HG03558 (cell line): Measurements from ENCODE around the gene NBEAL2.

ENCODE experiments used
- ATAC-seq: cut with Tn5 transposase; IDR thresholded peaks from one replicate; pipeline ENCODE4 v1.9.1; 2021; ENCODE audit warnings: moderate number of reproducible peaks; ENCODE audit not compliant: unreplicated experiment; ENCODE audit errors: extremely low read depth

Gene NBEAL2

DNA sequence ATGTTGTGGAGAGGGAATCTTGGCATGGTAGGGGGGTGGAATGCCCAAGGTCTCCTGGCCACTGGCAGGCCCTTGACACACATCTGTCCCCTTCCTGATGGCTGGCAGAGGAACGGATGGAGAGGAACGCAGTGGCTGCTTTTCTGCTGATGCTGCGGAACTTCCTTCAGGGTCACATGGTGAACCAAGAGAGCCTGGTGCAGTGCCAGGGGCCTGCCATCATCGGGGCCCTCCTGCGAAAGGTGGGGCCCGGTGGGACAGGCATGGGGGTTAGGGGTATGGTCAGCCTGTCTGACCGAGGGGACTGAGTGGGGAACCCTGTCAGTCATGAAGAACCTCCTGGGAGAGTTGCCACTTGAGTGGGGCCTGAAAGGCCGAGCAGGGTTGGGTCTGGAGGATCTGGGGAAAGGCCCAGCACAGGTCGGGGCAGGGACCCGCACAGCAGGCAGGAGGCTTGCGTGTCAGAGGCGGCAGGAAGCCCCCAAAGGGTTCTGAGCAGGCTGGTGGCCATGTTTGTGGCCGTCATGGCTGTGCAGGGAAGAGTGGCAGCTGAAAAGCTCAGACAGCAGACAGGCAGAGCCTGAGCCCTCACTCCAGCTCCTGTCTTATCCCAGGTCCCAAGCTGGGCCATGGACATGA, 18.1 kb downstream of the NBEAL2 start:
- ATAC-seq = no peak

DNA sequence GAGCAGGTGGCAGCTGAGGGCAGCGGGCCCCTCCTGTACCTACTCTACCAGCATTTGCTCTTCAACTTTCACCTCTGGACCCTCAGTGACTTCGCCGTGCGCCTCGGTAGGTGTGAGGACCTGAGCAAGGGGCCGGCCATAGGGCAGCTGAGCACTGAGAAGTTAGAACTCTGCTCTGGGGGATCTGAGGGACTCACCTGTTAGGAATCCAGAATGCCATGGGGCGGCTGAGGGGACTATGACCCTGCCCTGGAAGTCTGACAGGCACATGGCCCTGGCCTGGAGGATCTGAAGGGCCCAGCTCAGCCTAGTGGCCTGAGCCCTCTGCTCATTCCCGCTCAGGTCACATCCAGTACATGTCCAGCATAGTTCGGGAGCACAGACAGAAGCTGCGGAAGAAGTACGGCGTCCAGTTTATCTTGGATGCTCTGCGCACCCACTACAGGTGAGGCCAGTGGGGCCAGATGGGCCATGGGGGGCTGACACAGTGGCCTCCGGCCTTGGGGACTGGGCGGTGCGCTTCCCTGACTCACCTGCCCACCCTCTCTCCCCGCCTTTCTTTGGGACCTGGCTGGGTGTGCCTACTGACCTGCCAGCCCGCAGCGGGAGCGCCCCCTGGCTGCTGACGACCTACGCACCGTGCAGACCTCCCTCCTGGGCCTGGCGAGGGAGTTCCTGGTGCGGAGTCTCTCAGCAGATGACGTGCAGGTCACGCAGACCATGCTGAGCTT, 18.8 kb downstream of the NBEAL2 start:
- ATAC-seq = no peak

- ATAC-seq = no peak
These were observed 19.5 kb downstream of the NBEAL2 start for GRCh38 chr3:46998852-46999515.

DNA sequence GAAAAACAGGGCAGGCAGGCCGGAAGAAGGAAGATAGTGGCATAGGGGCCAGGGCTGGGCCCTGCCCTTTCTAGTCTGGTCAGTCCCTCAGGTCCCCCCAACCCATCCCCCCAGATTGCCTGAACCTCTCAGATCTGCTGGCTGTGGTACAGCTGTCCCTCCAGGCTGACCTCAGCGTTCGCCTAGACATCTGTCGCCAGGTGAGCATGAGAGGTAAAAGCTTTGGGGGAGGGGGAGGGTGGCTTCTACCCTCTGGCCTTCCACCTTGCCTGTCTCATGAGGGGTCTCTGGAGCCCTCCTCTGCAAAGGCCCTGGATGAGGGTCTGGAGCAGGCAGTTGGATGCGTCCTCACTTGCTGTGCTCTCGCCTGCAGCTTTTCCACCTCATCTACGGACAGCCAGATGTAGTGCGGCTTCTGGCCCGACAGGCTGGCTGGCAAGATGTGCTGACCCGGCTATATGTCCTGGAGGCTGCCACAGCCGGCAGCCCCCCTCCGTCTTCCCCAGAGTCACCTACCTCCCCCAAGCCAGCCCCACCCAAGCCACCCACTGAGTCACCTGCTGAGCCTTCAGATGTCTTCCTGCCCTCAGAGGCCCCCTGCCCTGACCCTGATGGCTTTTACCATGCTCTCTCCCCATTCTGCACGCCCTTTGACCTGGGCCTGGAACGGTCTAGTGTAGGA, 20.2 kb downstream of the NBEAL2 start:
- ATAC-seq = no peak

DNA sequence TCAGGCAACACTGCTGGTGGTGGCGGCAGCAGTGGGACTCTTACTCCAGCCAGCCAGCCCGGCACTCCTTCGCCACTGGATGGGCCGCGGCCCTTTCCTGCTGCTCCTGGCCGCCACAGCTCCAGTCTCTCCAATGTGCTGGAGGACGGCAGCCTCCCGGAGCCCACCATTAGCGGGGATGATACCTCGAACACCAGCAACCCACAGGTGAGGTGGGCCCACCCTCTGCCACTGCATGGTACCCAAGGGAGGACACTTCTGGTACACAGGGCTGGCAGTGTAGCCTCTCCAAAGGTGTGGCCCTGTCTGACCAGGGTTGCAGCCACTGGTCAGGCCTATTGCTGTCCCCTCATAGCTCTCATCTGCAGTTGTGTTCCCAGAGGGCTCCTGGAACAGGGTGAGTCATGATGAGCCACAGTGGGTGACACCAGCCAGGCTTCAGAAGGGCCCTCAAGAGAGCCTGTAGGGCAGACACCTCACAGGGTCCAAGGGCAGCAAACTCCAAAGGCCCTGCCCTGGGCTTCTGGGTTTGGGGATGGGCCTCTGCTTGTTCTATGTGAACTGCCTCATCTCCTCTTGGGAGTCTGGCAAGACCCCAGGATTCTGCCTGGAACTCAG, 20.8 kb downstream of the NBEAL2 start:
- ATAC-seq = no peak

DNA sequence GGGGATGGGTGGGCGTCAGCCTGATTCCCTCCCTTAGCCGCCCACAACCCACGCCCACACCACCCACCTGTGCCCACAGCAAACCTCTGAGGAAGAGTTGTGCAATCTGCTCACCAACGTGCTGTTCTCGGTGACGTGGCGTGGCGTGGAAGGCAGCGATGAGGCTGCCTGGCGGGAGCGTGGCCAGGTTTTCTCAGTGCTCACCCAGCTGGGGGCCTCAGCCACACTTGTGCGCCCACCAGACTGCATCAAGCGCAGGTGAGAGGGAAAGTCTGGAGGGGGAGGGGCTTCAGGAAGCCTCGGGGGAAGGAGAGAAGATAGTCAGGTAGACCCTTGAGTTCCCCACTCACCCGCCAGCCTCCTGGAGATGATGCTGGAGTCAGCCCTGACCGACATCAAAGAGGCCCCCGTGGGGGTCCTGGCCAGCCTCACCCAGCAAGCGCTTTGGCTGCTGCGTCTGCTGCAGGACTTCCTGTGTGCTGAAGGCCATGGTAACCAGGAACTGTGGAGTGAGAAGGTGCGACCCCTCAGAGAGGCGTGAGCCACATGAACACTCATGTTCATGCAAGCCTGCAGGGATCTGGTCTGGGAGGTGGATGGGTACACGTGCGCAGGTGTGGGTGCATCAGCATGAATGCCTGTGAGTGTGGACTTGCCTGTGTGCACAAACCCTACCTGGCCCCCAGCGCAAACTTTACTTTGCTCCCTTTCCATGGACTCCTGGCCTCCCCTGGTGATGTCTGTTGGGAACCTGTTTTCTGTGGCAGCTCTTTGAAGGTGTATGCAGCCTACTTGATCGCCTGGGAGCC, 21.7 kb downstream of the NBEAL2 start:
- ATAC-seq = no peak

DNA sequence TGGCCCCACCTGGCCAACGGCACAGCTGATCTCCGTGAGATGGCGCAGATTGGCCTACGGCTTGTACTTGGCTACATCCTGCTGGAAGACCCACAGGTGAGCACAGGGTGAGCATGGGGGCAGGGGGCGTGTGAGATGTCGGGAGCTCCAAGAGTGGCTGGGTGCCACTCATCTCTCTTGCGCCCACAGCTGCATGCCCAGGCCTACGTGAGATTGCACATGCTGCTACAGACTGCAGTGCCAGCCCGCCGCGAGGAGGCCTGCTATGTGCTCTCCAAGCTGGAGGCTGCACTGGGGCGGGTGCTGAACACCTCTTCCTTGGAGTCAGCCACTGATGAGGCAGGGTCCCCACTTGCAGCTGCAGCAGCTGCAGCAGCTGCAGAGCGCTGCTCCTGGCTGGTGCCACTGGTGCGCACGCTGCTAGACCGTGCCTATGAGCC, 22.3 kb downstream of the NBEAL2 start:
- no peak for ATAC-seq

DNA sequence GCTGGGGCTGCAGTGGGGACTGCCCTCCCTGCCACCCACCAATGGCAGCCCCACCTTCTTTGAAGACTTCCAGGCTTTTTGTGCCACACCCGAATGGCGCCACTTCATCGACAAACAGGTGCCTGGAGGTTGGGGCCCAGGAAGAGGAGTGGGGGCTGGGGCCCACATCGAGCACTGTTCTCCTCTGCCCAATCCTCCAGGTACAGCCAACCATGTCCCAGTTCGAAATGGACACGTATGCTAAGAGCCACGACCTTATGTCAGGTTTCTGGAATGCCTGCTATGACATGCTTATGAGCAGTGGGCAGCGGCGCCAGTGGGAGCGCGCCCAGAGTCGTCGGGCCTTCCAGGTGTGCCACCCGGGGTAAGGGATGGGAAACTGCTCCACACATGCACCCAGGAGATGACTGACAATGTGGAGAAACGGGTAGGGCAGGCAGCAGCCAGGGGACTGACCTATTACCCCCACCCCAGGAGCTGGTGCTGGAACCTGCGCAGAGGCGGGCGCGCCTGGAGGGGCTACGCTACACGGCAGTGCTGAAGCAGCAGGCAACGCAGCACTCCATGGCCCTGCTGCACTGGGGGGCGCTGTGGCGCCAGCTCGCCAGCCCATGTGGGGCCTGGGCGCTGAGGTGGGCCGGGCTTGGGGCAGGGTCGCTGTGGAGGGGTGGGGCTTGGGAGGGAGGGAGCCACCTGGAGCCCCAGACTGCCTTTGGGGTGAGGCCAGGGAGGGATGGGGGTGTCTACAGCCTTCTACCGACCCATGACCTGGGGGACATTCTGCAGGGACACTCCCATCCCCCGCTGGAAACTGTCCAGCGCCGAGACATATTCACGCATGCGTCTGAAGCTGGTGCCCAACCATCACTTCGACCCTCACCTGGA, 22.9 kb downstream of the NBEAL2 start:
- no peak for ATAC-seq

DNA sequence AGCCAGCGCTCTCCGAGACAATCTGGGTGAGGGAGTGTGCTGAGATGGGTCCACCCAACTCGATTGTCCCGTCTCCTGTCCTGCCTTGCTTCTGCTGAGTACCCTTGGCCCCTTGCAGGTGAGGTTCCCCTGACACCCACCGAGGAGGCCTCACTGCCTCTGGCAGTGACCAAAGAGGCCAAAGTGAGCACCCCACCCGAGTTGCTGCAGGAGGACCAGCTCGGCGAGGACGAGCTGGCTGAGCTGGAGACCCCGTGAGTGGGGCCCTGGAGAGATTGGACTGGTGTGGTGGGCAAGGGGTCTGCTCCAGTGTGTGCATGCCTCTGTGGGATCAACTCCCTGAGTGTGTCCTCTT, 23.6 kb downstream of the NBEAL2 start:
- ATAC-seq = no peak

- no peak for ATAC-seq
These were observed 24.2 kb downstream of the NBEAL2 start for GRCh38 chr3:47003461-47004368.

- no peak for ATAC-seq
These were observed 25.1 kb downstream of the NBEAL2 start for GRCh38 chr3:47004369-47005211.

- no peak for ATAC-seq
These were observed 26.0 kb downstream of the NBEAL2 start for GRCh38 chr3:47005212-47006144.

DNA sequence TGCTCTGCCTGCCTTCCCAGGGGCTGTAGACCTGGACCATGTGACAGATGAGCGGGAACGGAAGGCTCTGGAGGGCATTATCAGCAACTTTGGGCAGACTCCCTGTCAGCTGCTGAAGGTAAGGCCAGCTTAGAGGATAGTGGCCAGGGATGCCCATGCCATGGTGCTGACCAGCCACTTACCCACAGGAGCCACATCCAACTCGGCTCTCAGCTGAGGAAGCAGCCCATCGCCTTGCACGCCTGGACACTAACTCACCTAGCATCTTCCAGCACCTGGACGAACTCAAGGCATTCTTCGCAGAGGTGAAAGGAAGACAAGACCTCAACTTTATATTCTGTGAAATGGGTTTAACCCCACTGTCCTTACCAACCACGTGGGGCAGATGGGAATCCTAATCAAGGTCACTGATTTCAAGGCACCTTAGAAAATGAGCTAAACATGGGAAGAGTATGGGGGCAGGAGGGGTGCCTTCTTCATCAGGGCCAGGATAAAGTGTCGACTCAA, 26.7 kb downstream of the NBEAL2 start:
- ATAC-seq = no peak

DNA sequence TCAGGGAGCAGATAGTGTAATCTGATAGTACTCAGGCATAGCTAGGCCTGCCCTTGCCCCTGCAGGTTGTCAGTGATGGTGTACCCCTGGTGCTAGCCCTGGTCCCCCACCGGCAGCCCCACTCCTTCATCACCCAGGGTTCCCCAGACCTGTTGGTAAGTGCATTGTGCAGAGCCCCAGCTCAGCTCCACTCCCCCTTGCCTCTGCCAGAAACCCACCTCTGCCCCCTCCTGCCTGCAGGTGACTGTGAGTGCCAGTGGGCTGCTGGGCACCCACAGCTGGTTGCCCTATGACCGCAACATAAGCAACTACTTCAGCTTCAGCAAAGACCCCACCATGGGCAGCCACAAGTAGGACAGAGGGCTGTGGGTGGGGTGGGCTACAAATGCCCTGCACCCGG, 27.5 kb downstream of the NBEAL2 start:
- no peak for ATAC-seq

- no peak for ATAC-seq
These were observed 28.2 kb downstream of the NBEAL2 start for GRCh38 chr3:47007482-47008233.
